C4-2B (cell line): ENCODE measurements around the gene HOXD1.

Experiments used
- H3K27ac ChIP-seq: fragments of 450-650 bp; 2 replicates; pipeline ENCODE4 v1.5.1; 2017
- ZFX ChIP-seq: fragments of 450-650 bp; IDR thresholded peaks from 2 replicates; pipeline ENCODE4 v1.6.1; 2017
- TF ChIP-seq, protein P1 (sequence below): fragments of 450-650 bp; conservative IDR thresholded peaks from 2 replicates; pipeline ENCODE4 v1.5.1; 2017; ENCODE audit warnings: mild to moderate bottlenecking

The HOXD1 gene

DNA sequence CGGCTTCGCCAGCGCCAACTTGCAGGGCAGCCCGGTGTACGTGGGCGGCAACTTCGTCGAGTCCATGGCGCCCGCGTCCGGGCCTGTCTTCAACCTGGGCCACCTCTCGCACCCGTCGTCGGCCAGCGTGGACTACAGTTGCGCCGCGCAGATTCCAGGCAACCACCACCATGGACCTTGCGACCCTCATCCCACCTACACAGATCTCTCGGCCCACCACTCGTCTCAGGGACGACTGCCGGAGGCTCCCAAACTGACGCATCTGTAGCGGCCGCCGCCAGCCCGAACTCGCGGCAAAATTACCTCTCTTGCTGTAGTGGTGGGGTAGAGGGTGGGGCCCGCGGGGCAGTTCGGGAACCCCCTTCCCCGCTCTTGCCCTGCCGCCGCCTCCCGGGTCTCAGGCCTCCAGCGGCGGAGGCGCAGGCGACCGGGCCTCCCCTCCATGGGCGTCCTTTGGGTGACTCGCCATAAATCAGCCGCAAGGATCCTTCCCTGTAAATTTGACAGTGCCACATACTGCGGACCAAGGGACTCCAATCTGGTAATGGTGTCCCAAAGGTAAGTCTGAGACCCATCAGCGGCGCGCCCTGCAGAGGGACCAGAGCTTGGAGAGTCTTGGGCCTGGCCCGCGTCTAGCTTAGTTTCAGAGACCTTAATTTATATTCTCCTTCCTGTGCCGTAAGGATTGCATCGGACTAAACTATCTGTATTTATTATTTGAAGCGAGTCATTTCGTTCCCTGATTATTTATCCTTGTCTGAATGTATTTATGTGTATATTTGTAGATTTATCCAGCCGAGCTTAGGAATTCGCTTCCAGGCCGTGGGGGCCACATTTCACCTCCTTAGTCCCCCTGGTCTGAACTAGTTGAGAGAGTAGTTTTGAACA lies 16.2 kb upstream of the HOXD1 start:
- TF ChIP-seq, protein P1, sequence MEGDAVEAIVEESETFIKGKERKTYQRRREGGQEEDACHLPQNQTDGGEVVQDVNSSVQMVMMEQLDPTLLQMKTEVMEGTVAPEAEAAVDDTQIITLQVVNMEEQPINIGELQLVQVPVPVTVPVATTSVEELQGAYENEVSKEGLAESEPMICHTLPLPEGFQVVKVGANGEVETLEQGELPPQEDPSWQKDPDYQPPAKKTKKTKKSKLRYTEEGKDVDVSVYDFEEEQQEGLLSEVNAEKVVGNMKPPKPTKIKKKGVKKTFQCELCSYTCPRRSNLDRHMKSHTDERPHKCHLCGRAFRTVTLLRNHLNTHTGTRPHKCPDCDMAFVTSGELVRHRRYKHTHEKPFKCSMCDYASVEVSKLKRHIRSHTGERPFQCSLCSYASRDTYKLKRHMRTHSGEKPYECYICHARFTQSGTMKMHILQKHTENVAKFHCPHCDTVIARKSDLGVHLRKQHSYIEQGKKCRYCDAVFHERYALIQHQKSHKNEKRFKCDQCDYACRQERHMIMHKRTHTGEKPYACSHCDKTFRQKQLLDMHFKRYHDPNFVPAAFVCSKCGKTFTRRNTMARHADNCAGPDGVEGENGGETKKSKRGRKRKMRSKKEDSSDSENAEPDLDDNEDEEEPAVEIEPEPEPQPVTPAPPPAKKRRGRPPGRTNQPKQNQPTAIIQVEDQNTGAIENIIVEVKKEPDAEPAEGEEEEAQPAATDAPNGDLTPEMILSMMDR, result no peak
- no peak for TF ChIP-seq ZFX
- H3K27ac ChIP-seq, result no peak overlapping the region

DNA sequence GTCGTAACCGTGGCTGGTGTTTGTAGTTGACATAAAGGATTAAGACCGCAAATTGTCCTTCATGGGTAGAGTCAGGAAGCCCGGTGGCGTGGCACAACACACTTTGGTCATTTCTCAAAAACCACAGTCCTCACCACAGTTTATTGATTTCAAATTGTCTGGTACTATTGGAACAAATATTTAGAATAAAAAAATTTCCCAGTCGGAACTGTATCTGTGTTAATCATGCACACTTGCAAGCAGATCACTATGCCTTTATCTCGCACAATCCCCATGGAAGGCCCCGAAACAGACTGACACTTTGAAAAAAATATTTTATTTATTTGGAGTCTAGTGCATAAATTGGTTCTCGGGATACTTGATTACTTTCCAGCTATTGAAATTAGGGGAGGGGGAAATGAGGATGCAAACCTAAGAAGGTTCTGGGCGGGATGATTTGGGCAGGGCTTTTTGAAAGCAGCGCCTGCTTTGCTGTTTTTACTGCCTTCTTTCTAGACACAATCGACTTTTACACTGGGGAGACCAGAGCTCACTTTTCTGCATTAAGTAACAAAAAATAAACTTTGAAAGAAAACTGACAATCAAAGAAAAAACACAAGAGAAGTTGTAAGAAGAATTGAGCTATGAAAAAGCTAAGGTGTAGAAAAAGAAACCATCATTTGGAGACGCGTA lies 15.4 kb upstream of the HOXD1 start:
- TF ChIP-seq, protein P1, result no peak
- no peak for TF ChIP-seq ZFX
- no peak overlapping the region for H3K27ac ChIP-seq

DNA sequence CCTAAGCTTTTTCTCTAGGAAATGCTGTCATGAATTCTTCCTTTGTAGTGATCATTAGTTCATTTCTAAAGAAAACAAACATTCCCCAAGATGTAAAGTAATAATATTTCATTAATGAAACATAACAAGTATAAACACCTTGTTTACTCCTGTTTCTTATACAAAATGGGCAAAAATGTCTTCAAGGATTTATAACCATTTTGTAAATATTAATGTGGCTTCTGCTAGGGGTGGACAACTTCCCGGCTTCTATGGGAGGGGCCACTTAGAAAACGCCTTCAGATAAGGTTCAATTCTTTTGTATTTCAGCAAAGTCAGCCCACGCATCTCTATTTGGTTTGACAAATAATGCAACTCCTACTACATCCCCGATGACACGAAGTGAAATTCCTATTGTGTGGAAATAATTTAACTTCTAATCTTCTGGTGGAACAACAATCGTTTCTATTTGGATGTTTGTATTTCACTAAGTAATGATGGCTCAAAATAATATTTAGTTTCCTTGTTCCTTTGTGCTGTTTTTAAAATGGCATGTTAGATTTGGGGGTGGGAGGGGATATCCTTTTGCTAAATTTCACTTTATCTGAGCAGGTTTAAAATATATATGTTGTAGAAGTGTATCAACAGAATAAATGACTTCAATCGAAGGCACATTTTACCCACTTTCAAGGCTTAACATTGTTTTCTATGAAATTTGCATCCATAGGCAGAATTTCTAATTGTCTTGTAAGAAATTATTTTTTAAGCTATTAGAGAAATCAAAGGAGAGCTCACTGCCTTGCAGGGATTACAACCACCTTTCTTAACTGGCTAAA lies 14.7 kb upstream of the HOXD1 start:
- TF ChIP-seq, protein P1, result no peak
- TF ChIP-seq ZFX, result no peak
- no peak overlapping the region for H3K27ac ChIP-seq

DNA sequence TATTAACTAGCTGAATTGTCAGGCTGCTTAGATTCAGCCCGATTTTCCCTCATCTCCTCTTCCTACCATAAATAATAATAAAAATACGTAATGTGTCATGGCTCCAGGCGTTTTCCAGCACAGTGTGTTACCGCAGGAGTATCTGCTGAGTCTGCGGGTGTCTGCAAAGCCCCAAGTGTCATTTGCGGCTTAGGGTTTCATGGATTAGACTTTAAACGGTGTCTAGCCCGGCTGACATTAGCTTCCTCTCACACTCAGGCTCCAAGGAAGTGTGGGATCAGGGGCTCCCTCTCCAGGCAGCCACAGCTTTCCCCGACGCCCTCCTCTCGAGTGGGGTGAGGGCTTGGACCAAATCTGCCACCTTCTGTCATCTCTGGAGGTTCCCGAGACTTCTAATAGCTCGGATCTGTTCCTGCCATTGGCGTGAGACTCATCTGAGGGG lies 14.1 kb upstream of the HOXD1 start:
- H3K27ac ChIP-seq, result no peak overlapping the region
- no peak for TF ChIP-seq ZFX
- TF ChIP-seq, protein P1, result no peak

DNA sequence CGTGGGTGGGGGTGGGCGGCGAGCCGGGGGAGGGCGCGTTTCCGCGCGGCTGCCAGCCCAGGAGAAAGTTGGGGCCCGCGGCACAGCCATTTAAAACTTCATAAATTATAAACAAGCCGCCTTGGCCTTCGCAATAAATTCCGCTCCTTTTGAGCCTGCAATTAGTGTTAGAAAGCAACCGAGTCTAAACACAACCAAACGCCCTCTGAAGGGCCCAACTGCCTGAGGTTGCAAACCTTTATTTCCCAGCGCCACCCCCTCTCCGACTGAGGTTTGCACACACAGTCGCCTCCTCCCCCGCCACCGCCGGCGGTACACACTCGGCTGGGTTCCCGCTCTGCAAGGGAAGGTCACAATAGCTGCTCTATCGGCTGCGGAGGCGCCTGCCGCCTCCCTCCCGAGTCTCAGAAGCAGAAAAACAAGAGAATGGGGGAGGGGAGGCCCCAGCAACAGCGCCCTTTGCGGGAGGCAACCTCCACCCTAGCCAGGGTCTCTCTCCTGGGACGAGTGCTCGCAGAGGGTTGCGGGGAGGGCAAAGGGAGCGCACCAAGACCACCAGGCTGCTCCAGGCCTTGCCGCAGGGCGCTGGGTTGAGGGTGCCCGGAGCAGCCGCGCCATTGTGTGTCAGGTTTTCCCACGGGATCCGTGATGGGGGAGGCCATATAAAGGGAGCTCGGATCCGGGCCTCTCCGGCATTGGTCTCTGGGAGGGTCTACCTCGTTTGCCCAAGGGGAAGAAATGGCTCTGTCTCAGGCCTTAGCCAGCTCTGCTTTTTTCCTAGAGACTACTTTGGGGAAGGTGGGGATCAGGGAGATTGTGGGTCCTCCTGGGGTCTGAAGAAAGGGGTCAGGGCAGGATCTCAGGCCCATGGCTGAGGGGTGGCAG lies 13.4 kb upstream of the HOXD1 start:
- TF ChIP-seq ZFX, result no peak
- TF ChIP-seq, protein P1, result no peak
- H3K27ac ChIP-seq, result no peak overlapping the region

DNA sequence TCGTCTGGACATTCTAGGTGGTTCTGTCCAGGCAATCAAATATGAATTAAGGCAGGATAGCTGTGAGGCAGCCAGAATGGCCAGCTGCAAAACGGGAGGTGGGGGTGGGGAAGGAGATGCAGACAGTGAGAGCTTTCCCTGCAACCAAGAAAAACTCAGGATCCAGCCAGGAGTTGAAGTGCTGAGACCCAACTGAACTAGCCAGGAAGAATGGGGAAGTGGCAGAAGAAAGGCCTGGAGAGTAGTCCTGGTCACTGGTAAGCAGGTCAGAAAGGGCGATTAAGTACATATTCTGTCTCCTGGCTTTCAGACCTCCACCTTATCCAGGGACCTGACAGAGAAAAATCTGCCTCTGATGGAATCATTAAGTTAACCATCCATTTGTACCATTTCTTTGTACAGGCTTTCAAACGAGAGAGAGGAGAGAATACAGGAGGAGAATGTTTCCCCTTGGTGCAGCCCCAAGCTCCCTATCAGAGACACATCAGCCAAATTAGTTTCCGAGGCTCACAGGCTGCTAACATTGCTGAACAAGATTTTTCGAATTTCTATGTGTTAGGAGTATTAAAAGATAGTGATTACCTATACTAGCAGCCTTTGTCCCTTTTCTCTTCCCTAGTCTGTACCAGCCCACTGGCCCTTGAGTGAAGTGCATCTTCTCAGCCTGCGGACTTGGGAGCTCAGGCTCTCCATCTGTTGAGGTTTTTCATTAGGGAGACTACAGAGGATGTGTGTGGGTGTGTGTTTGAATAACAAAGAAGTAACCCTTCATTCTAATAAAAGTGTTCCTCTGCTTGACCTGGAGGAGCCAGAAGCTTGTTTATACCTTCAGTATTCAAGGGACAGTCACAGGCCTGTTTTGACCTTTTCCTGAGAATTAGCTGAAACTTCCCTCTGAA lies 12.5 kb upstream of the HOXD1 start:
- H3K27ac ChIP-seq, result no peak overlapping the region
- TF ChIP-seq ZFX, result no peak
- TF ChIP-seq, protein P1, result no peak
